Activated naive CD8-positive, alpha-beta T cell treated with anti-CD3 and anti-CD28 coated beads for 36 hours (primary cell): ENCODE measurements around the gene LRIT3. TPM values are rescaled to one million over a fixed set of nuclear protein-coding genes. Genes with fewer than 3 reads are reported as not detected.
"Not testable (repeated sequence)": the region's sequence is repeated elsewhere in the genome, so short reads cannot be mapped to it uniquely, and the experiment has no call there.

Experiments
- DNase-seq: peaks from one replicate; pipeline ENCODE4 v3.0.0; 2021
- H3K27ac Mint-ChIP-seq: one replicate; pipeline ENCODE4 v1.8.0; 2022; ENCODE audit warnings: mild to moderate bottlenecking, moderate library complexity, mixed read lengths
- H3K27me3 Mint-ChIP-seq: one replicate; pipeline ENCODE4 v1.8.0; 2022; ENCODE audit warnings: mild to moderate bottlenecking, mixed read lengths
- H3K36me3 Mint-ChIP-seq: one replicate; pipeline ENCODE4 v1.8.0; 2021; ENCODE audit warnings: mild to moderate bottlenecking, mixed read lengths
- H3K4me1 Mint-ChIP-seq: one replicate; pipeline ENCODE4 v1.8.0; 2021; ENCODE audit warnings: mixed read lengths
- H3K4me3 Mint-ChIP-seq: one replicate; pipeline ENCODE4 v1.8.0; 2022; ENCODE audit warnings: mild to moderate bottlenecking, moderate library complexity, mixed read lengths
- H3K9me3 Mint-ChIP-seq: one replicate; pipeline ENCODE4 v1.8.0; 2022; ENCODE audit warnings: mixed read lengths
- total RNA-seq, 2 experiments: library from RNA; stranded (reverse); gene quantifications; one replicate each; pipeline ENCODE4 v1.2.3, GENCODE V29; 2021

The LRIT3 gene
- total RNA-seq, 2 experiments from 2014 or later: 0.08 to 0.16 TPM

GRCh38 chr4:109826719-109827118 lies 21.2 kb upstream of the LRIT3 start:
- no peaks in the 10 kb centered on the region for H3K27me3 Mint-ChIP-seq
- no peaks in the 10 kb centered on the region for H3K9me3 Mint-ChIP-seq
- no peak overlapping the region for H3K27ac Mint-ChIP-seq
- no peak overlapping the region for H3K4me3 Mint-ChIP-seq
- H3K36me3 Mint-ChIP-seq: peaks cover 8% of the 10 kb centered on the region
- H3K4me1 Mint-ChIP-seq: peaks cover 2% of the 10 kb centered on the region
- no peak for DNase-seq

GRCh38 chr4:109827672-109828071 lies 20.2 kb upstream of the LRIT3 start, which contains the start of gene RRH:
Gene RRH, plus strand, starts transcription at chr4:109827972. Its CDS starts 56 bp downstream, at chr4:109828028.
- no peak for DNase-seq
- H3K4me3 Mint-ChIP-seq: no peak within 1 kb of the TSS
- no peak within 1 kb of the TSS for H3K27ac Mint-ChIP-seq
- H3K9me3 Mint-ChIP-seq: no peaks in the 10 kb centered on the region
- no peaks in the 10 kb centered on the region for H3K4me1 Mint-ChIP-seq
- peaks cover 8% of the 10 kb centered on the region for H3K36me3 Mint-ChIP-seq
- no peaks in the 10 kb centered on the region for H3K27me3 Mint-ChIP-seq

GRCh38 chr4:109833756-109834155 lies 14.2 kb upstream of the LRIT3 start:
- H3K27me3 Mint-ChIP-seq: no peaks in the 10 kb centered on the region
- no peak overlapping the region for H3K27ac Mint-ChIP-seq
- DNase-seq: no peak
- no peaks in the 10 kb centered on the region for H3K9me3 Mint-ChIP-seq
- H3K4me1 Mint-ChIP-seq: no peaks in the 10 kb centered on the region
- H3K36me3 Mint-ChIP-seq: peaks cover 13% of the 10 kb centered on the region
- no peak overlapping the region for H3K4me3 Mint-ChIP-seq

- no peak for DNase-seq
- H3K27me3 Mint-ChIP-seq: no peaks in the 10 kb centered on the region
- H3K36me3 Mint-ChIP-seq: peaks cover 14% of the 10 kb centered on the region
- H3K27ac Mint-ChIP-seq: no peak overlapping the region
- H3K4me3 Mint-ChIP-seq: no peak overlapping the region
- no peaks in the 10 kb centered on the region for H3K4me1 Mint-ChIP-seq
- no peaks in the 10 kb centered on the region for H3K9me3 Mint-ChIP-seq
Observed at GRCh38 chr4:109836985-109837384, 10.9 kb upstream of the LRIT3 start.

- H3K4me3 Mint-ChIP-seq: no peak overlapping the region
- no peaks in the 10 kb centered on the region for H3K36me3 Mint-ChIP-seq
- no peaks in the 10 kb centered on the region for H3K4me1 Mint-ChIP-seq
- H3K27me3 Mint-ChIP-seq: no peaks in the 10 kb centered on the region
- no peak overlapping the region for H3K27ac Mint-ChIP-seq
- no peak for DNase-seq
- no peaks in the 10 kb centered on the region for H3K9me3 Mint-ChIP-seq
Observed at GRCh38 chr4:109846395-109847098, 1.4 kb upstream of the LRIT3 start.

- Mint-ChIP-seq H3K4me3 (no peak overlapping the region), H3K4me1 (peaks cover 2% of the 10 kb centered on the region), H3K36me3 (peaks cover 6% of the 10 kb centered on the region), H3K9me3 (no peaks in the 10 kb centered on the region), H3K27ac (no peak overlapping the region), H3K27me3 (no peaks in the 10 kb centered on the region)
- no peak for DNase-seq
Observed at GRCh38 chr4:109848501-109848900, 594 bp downstream of the LRIT3 start.

- no peaks in the 10 kb centered on the region for H3K9me3 Mint-ChIP-seq
- H3K4me3 Mint-ChIP-seq: no peak overlapping the region
- H3K4me1 Mint-ChIP-seq: peaks cover 4% of the 10 kb centered on the region
- no peaks in the 10 kb centered on the region for H3K27me3 Mint-ChIP-seq
- DNase-seq: no peak
- H3K36me3 Mint-ChIP-seq: peaks cover 11% of the 10 kb centered on the region
- no peak overlapping the region for H3K27ac Mint-ChIP-seq
Observed at GRCh38 chr4:109850601-109851000, 2.7 kb downstream of the LRIT3 start.

GRCh38 chr4:109859426-109860300 lies 11.8 kb downstream of the LRIT3 start:
- H3K4me3 Mint-ChIP-seq, H3K27ac Mint-ChIP-seq, H3K4me1 Mint-ChIP-seq, DNase-seq, H3K27me3 Mint-ChIP-seq, H3K9me3 Mint-ChIP-seq: not testable (repeated sequence)
- peaks cover 18% of the 10 kb centered on the region for H3K36me3 Mint-ChIP-seq

GRCh38 chr4:109861271-109861670 lies 13.4 kb downstream of the LRIT3 start:
- H3K27me3 Mint-ChIP-seq: no peaks in the 10 kb centered on the region
- peaks cover 8% of the 10 kb centered on the region for H3K9me3 Mint-ChIP-seq
- H3K4me3 Mint-ChIP-seq: no peak overlapping the region
- H3K27ac Mint-ChIP-seq: no peak overlapping the region
- no peaks in the 10 kb centered on the region for H3K4me1 Mint-ChIP-seq
- peaks cover 8% of the 10 kb centered on the region for H3K36me3 Mint-ChIP-seq
- no peak for DNase-seq

- DNase-seq: no peak
- H3K27me3 Mint-ChIP-seq: no peaks in the 10 kb centered on the region
- no peak overlapping the region for H3K4me3 Mint-ChIP-seq
- peaks cover 5% of the 10 kb centered on the region for H3K9me3 Mint-ChIP-seq
- peaks cover 8% of the 10 kb centered on the region for H3K36me3 Mint-ChIP-seq
- no peak overlapping the region for H3K27ac Mint-ChIP-seq
- no peaks in the 10 kb centered on the region for H3K4me1 Mint-ChIP-seq
Observed at GRCh38 chr4:109861916-109862511, 14.1 kb downstream of the LRIT3 start.

- H3K36me3 Mint-ChIP-seq: peaks cover 8% of the 10 kb centered on the region
- DNase-seq: no peak
- no peaks in the 10 kb centered on the region for H3K27me3 Mint-ChIP-seq
- peaks cover 3% of the 10 kb centered on the region for H3K9me3 Mint-ChIP-seq
- H3K4me1 Mint-ChIP-seq: no peaks in the 10 kb centered on the region
- no peak overlapping the region for H3K4me3 Mint-ChIP-seq
- H3K27ac Mint-ChIP-seq: no peak overlapping the region
Observed at GRCh38 chr4:109864134-109864533, 16.2 kb downstream of the LRIT3 start.

GRCh38 chr4:109870061-109870460 lies 22.2 kb downstream of the LRIT3 start:
- Mint-ChIP-seq H3K9me3 (no peaks in the 10 kb centered on the region), H3K36me3 (peaks cover 3% of the 10 kb centered on the region), H3K27ac (no peak overlapping the region), H3K27me3 (no peaks in the 10 kb centered on the region), H3K4me3 (no peak overlapping the region), H3K4me1 (no peaks in the 10 kb centered on the region)
- no peak for DNase-seq

- DNase-seq: no peak
- H3K36me3 Mint-ChIP-seq: peaks cover 3% of the 10 kb centered on the region
- no peaks in the 10 kb centered on the region for H3K27me3 Mint-ChIP-seq
- H3K4me3 Mint-ChIP-seq: no peak overlapping the region
- no peak overlapping the region for H3K27ac Mint-ChIP-seq
- H3K4me1 Mint-ChIP-seq: no peaks in the 10 kb centered on the region
- H3K9me3 Mint-ChIP-seq: no peaks in the 10 kb centered on the region
Observed at GRCh38 chr4:109872065-109872464, 24.2 kb downstream of the LRIT3 start.

- DNase-seq: no peak
- H3K36me3 Mint-ChIP-seq: no peaks in the 10 kb centered on the region
- H3K4me1 Mint-ChIP-seq: no peaks in the 10 kb centered on the region
- H3K27ac Mint-ChIP-seq: no peak overlapping the region
- H3K4me3 Mint-ChIP-seq: no peak overlapping the region
- peaks cover 8% of the 10 kb centered on the region for H3K27me3 Mint-ChIP-seq
- no peaks in the 10 kb centered on the region for H3K9me3 Mint-ChIP-seq
Observed at GRCh38 chr4:109872950-109873656, 25.2 kb downstream of the LRIT3 start.
